AML-193 (cell line): Measurements from ENCODE around the gene ZDHHC12.

Experiments used
- DNase-seq, 2 experiments: peaks; one replicate each; lab custom pipeline; 2025; lab: John Stamatoyannopoulos, UW

ZDHHC12 gene

DNA sequence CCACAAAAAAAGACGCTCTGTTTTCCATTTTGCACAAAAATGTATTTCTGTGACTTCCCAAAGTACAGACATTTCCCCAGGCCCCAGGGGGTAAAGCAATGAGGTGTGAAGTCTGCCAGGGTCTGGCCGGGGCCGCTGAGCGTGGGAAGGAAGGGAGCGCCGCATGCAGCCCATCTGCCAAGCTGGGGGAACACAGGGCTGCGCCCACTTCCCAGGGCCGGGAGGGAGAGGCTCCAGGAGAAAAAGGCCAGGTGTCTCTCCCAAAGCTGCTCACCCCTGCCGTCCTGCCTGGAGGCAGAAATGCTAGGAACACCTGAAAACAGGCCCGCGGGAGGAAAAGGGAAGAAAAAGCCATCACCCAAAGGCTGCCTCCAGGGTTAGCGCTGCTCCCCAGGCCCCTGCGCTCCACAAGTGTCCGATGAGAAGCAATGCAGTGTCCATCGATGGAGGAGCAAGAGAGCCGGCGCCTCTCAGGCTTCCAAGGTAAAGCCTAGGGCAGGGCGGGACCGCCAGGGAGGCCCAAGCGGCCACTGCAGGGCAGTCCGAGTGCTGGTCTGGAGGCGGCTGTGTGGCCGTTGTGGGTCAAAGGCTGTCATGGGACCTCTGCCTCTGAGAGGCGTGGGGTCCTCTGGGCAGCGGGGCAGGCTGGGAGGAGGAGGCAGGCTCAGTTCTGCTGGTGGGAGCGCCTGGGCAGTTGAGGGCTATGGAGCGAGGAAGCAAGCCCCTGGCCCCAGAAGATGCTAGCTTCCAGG, 6.0 kb upstream of the ZDHHC12 start:
- no peak for DNase-seq

DNA sequence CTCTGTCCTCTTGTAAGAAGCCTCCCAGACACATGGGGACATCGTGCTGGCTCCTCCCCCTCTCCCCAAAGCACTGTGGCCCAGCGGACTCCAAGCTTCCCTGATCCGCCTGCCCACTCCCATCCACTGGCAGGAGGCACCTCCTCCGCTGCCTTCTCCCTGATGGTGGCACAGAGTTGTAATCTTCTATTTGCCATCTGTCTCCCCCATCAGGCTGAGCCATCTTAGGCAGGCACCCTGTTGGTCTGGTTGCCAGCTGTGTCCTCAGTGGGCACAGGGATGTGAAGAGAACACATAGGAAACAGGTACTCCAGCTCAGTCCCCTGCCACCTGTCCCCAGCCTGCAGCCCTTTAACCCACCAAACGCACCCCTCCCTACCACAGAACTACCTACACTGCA, 5.4 kb upstream of the ZDHHC12 start:
- no peak for DNase-seq

DNA sequence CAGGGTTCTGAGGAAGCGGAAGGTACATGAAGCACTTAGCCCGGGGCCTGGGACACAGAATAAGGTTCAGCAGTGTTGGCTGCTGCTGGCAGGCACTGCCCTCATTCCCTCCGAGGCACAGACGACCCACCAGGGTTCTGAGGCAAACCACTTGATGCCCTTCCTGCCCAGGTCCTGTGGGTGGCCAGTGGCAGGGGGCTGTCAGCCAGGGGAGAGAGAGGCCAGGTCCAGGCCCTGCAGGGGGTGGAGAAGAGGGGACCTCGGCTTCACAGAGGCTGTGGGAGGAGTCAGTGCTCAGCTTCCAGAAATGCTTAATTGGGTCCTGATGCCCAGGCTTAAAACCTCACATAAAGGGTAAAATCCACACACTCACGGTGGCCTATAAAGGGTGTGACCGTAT, 4.4 kb upstream of the ZDHHC12 start:
- DNase-seq = no peak

DNA sequence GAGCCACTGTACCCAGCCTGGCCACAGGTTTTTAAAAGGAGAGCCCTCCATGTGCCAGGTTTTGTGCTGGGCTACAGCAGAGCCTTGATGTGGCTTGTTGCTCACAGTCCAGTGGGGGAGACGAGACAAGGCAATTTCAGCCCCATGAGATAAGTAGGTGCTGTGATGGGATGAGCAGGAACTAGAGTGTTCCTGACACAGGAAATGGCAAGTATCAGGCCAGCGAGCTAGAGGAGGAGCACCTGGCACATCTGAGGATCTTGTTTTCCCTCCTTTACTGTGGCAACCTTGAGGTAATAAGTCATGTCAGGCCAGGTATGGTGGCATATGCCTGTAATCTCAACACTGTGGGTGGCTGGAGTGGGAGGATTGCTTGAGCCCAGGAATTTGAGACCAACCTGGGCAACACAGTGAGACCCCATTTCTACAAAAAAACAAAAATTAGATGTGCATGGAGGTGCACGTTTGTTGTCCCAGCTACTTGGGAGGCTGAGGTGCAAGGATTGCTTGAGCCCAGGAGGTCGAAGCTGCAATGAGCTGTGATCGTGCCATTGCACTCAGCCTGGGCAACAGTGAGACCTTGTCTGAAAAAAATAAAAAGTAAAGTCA, 3.8 kb upstream of the ZDHHC12 start:
- no peak for DNase-seq

DNA sequence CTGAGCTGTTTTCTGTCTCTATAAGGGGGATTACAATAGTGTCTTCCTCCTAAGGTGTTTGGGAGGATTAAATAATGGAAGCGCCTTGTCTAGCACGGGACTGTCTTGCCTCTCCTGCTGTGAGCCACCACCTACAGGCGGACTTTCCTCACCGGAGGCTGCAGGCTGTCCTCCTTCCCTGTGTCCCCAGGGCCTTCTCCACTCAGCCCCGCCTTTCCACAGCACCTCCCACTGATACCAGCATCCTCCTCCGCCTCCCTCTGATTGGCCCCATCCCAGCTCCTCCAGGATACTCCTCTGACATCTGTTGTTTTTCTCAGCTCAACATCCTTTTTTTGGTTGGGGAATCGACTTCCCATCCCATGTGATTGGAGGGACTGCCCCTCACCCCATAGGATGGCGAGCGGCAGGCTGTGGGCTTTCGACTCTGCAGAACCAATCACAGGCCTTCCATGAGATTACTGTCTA, 851 bp upstream of the ZDHHC12 start:
- DNase-seq = peak; percentile 25 to 63

DNA sequence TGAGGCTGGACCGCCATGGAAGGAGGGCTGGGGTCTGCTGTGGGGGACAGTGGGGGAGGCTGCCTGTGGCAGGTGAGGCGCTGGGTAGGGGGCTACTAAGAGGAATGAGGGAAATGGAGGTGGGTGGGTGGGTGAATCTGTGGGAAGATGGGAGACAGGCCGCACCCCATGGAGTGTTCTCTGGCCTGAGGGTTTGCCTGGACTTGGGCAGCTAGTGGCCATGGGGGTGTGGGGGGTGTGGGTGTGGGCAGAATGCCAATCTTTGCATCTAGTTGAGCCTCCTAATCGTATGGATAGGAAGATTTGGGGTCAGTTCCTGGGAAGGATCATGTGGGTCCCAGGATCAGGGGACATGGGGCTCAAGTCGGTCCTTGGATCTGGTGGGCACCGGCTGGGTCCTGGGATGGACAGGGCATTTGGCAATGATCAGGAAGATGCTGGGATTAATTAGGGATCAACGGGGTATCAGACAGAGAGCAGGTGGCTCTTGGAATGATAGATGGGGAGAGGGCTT, 518 bp downstream of the ZDHHC12 start:
- DNase-seq = no peak

DNA sequence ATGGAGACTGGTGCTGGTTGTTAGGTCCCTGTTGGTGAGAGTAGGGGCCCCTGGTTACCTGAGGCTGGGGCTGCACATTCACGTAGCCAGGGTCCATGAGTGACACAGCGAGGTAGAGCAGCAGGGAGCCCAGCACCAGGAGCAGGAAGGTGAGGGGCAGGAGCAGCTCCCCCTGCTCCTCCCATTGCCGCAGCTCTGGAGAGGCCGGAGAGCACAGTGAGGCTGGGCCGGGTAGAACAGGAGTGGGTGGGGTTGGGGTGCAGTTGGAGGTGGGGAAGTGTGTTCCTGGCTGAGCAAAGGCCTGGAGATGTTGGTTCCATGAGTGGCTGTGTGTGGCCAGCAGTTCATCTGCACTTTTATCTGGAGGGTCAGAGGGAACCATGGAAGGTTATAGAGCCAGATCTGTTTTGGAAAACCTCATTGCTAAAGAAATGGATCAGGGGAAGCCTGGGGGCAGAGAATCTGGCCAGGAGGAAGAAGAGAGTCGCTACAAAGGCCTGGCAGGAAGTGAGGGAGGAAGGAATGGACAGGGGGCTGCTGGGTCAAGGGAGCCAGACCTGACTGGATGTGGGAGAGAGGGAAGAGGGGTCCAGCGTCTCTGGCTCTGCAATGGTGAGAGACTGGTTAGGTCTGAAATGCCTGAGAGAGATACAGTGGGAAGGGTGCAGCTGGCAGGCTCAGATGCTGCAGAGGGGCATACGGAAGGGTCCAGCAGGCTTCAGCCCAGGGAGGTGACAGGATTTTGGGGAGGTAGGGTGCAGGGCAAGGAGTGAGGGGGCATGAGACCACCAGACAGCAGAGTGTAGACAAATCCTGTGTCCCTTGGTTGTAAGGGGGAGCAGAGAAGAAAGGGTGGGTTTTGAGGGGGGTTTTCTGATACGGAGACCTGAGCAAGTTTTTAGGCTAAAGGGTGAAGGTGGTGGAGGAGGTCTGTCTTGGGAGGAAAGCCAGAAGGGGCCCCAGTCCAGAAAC, 1.3 kb downstream of the ZDHHC12 start:
- no peak for DNase-seq

DNA sequence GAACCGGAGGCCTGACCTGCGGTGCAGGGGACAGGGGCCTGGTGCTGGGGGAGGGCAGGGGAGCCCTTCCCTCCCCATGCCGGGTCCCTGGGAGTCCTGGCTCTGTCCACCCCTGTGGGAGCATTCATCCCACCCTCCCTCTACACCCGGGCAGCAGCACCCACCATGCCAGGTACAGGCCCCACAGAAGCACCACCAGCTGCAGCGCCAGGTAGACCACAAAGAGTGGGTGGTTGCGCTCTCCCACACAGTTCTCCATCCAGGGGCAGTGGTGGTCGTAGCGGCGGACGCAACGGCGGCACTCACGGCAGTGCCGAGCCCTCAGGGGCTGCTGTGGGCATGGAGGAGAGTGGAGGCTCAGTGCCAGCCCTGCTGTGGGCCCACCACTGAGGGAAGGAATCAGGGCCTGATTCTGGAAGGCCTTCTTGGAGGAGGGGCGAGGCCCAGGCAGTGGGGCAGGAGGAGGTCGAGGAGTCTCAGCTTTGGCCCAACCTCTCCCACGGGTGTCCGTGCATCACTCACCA, 2.4 kb downstream of the ZDHHC12 start:
- DNase-seq = no peak

DNA sequence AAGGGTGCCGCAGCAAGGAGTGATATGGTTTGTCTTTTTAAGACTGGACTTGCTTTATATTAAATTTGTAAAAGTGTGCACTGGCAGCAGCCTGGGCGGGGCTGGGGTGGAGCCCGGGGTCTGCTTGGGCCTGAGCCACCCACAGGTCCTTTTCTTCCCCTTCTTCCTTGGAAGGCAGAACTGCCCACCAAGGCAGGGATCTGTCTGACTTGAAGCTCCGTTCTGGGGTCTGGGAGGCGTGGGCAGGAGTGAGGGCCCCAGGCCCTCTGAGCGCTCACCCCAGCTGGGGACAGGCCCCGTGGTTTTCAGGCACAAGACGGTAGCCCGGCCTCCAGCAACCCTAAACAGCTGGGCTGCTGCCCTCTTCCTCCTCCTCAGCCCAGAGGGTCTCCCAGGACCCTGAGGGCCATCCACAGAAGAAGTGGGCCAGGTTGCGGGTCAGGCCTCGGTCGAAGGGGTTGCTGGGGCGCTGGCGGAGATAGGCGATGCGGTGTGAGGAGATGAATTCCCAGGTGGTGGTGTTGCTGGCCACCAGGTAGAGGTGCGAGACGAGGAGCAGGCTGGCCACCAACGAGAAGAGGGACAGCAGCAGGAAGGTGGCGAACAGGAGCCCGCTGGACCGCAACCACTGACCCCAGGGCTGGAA, 3.0 kb downstream of the ZDHHC12 start:
- DNase-seq = no peak

DNA sequence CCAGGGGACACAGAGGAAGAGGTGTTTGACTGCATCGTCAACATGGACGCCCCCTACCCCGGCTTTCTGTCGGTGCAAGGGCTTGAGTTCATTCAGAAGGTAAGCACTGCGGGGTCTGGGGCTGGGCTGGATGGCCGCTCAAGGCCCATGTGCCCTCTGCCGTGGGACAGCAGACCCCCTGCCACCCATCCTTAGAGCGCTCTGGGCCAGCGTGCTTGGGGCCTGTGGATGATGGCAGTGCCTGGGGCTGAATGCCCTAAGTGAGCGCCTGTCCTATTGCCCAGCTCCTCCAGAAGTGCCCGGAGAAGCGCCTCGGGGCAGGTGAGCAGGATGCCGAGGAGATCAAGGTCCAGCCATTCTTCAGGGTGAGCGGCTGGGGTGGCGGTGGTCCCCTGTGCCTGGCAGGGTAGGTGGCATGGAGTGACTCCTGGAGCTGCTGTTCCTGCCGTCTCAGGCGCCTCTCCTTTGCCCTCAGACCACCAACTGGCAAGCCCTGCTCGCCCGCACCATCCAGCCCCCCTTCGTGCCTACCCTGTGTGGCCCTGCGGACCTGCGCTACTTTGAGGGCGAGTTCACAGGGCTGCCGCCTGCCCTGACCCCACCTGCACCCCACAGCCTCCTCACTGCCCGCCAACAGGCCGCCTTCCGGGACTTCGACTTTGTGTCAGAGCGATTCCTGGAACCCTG, 3.9 kb downstream of the ZDHHC12 start:
- DNase-seq = no peak

DNA sequence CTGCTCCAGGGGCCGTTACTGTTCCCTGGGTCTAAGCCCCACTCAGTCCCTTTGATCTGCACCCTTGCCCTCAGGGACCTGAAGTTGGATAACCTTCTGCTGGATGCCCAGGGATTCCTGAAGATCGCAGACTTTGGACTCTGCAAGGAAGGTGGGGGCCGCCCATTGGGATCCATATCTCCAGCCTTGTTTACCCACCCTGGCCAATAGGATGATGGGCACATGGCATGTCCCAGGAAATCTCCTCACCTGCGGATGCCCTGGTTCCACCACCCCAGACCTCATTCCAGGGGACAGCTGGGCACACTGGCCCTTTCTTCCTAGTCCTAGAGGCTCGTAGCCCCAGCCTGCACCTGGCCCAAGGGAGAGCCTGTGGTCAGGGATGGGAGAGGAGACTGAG, 5.5 kb downstream of the ZDHHC12 start:
- DNase-seq = no peak

DNA sequence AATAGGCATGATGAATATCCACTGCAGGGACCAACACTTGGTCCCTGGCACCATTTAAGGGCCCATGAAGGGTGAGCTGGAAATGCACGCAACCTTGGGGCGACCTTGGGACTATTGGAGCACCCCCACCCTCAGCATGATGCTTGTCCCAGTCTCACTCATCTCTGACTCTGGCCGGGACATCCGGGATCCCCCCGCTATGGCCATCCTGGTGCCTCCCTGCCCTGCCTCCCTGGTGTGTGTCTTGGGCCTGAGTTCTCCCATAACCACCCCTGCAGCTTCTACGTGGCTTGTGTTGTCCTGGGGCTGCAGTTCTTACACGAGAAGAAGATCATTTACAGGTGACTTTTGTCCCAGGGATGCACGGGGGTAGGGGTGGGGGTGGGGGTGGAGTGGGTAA, 5.9 kb downstream of the ZDHHC12 start:
- no peak for DNase-seq

DNA sequence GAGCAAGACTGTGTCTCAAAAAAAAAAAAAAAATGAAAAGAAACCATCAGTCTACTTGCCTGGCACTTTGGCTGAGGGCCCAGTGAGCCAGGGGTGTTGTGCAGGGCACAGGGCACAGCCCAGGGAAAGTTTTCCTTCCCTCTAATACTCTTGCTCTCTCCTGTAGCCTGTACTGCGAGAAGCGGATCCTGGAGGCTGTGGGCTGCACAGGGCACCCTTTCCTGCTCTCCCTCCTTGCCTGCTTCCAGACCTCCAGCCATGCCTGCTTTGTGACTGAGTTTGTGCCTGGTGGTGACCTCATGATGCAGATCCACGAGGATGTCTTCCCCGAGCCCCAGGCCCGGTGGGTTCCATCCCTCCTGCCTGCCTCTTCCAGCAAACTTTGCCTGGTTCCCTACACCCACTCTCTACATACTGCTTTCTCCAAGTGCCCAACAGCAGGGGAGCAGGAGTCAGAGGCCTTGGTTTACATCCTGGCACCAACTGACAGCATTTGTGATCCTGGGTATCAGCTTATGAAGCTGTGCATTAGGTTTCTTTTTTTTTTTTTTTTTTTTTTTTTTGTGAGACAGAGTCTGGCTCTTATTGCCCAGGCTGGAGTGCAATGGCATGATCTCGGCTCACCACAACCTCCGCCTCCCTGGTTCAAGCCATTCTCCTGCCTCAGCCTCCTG, 7.2 kb downstream of the ZDHHC12 start:
- no peak for DNase-seq

DNA sequence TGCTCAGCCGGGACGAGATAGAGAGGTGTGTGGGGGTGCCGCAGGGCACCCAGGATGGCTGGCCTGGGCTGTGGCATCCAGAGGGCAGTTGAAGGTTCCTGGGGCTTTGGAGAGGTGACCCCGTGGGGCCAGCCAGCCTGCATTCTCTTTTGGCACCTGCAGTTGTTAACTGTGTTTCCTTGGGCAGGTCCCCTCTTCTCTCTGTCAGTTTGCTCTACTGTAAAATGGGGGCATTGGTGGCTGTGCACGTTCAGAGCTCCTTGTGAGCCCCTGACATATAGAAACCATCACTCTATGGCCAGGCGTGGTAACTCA, 8.5 kb downstream of the ZDHHC12 start:
- no peak for DNase-seq

DNA sequence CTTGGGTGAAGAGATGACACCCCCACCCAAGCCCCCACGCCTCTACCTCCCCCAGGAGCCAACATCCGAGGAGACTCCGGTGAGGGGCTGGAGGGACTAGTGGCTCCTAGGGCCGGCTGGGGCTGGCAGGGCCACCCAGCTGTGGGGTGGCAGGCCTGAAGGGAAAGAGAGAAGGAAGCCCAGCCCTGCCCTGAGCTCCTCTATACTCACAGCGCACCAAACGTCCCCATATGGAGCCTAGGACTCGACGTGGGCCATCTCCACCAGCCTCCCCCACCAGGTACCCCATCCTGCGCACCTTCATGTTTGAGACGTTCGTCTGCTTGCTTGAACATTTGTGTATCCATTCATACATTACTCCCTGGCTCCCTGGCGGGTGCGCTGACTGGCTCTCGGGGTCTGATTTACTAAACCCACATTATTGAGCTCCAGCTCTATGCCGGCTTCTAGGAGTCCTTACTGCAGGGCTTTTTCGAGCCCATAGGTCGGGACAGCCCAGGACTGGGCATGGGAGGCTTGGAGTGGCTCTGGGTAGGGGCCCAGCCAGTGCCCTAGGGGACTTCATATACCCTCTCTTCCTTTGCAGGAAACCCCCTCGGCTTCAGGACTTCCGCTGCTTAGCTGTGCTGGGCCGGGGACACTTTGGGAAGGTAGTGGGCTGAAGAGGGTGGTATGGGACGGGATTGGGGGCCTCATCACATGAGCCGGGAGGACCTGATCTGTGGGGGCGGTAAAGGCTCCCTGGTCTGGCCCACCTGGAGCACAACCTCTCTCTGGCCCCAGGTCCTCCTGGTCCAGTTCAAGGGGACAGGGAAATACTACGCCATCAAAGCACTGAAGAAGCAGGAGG, 9.1 kb downstream of the ZDHHC12 start:
- no peak for DNase-seq

DNA sequence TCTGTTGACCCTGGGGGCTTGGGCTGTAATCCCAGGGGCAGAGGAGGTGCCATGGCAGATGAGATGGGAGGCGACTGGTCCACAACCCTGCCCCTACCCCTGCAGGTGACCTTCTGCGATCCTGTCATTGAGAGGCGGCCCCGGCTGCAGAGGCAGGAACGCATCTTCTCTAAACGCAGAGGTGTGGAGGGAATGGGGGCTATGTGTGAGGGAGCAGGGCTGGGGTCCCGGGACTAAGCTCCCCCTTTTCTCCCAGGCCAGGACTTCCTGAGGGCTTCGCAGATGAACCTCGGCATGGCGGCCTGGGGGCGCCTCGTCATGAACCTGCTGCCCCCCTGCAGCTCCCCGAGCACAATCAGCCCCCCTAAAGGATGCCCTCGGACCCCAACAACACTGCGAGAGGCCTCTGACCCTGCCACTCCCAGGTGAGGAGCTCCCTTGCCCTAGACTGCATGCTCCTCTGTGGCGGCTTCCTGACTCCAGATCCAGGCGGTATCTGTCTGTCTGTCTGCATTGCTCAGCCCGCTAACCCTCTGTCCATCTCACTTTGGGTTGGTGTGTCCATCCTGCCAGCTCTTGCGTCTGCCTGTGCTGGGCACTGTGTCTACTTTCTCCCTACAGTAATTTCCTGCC, 9.9 kb downstream of the ZDHHC12 start:
- no peak for DNase-seq

DNA sequence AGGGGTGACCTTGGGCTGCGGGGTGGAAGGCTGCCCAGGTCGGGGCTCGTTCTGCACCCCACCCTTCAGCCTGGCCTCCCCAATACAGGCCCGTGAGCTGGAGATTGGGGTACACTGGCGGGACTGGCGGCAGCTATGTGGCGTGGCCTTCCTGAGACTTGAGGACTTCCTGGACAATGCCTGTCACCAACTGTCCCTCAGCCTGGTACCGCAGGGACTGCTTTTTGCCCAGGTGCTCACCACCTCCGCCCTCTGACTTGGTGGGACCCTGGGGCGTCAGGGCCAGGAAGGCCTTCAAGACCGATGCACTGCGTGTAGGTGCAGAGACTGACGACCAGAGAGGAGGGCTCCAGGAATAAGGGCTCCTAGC, 10.5 kb downstream of the ZDHHC12 start:
- DNase-seq = no peak

DNA sequence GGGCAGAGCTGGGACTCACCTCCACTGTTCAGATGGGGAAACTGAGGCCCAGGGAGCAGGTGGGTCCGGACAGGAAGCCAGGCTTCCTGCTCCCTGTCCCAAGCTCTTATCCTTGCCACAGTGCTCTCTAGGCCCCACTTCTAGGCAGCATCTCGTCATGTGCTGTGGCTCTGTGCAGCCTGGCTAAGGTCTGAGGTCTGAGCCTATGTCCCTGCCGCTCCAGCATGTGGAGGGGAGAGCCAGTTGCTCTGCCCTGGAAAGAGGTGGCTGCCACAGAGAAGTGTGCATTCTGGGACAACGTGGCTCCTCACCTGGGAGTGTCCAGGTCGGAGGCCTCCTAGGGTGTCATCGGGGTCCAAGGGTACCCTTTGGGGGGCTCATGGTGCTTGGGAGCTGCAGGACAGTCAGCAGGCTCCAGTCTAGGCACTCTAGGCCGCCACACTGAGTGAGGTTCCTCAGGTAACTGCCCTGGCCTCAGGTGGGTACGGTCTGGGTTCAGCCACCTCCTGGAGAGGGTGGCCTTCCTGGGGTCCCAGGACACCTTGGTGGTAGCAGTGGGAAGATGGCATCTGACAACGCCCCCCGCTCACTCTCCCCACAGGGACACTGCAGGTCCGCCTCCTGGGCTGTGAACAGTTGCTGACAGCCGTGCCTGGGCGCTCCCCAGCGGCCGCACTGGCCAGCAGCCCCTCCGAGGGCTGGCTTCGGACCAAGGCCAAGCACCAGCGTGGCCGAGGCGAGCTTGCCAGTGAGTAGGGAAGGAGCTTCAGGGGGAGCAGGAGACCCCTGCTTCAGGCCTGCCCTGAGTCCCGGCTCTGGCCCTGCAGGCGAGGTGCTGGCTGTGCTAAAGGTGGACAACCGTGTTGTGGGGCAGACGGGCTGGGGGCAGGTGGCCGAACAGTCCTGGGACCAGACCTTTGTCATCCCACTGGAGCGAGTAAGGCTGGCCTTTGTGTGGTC, 11.2 kb downstream of the ZDHHC12 start:
- no peak for DNase-seq
